ENCODE measurements around the gene RHOV.

- TF ChIP-seq CTCF (conservative IDR thresholded peaks at IDR 0.05) (no peak), EZH2 (IDR thresholded peaks at IDR 0.05; ENCODE audit: low read depth) (no peak)
Observed at GRCh38 chr15:40915116-40915661, 41.2 kb upstream of the RHOV start.

Measured in PC-9 (cell line).